Breast epithelium (tissue), 3 donors: ENCODE data around the gene NFIL3.
"Not testable (repeated sequence)": the region's sequence is repeated elsewhere in the genome, so short reads cannot be mapped to it uniquely, and the experiment has no call there.

Experiments used
- CTCF ChIP-seq, 3 donors: fragments of 450-650 bp; IDR thresholded peaks; one replicate each; pipeline ENCODE4 v1.5.1; 2016 to 2017; ENCODE audit warnings: antibody characterized with exemption in 3 of 3, mild to moderate bottlenecking in 3 of 3, moderate library complexity in 3 of 3
- POLR2A ChIP-seq: fragments of 450-650 bp; IDR thresholded peaks from one replicate; pipeline ENCODE4 v1.6.1; 2016; ENCODE audit warnings: antibody characterized with exemption, mild to moderate bottlenecking, moderate library complexity
- POLR2AphosphoS5 ChIP-seq, 3 donors: sonication (generic); formaldehyde crosslinking; IDR thresholded peaks; one replicate each; pipeline ENCODE4 v1.6.1; 2017; ENCODE audit warnings: antibody characterized with exemption in 3 of 3

- not testable (repeated sequence) for TF ChIP-seq CTCF (IDR thresholded peaks at IDR 0.05); POLR2AphosphoS5 (IDR thresholded peaks at IDR 0.05); POLR2A
Observed at GRCh38 chr9:91389686-91390085, 33.9 kb downstream of the NFIL3 start.
